SW 1271 (cell line): Measurements from ENCODE around the gene NYAP1.
A peak's percentile ranks its signal among the peaks of the same experiment; 100 is the strongest.

ENCODE experiments used
- DNase-seq, 2 experiments: peaks; one replicate each; lab custom pipeline; 2025; lab: John Stamatoyannopoulos, UW

NYAP1 gene

DNA sequence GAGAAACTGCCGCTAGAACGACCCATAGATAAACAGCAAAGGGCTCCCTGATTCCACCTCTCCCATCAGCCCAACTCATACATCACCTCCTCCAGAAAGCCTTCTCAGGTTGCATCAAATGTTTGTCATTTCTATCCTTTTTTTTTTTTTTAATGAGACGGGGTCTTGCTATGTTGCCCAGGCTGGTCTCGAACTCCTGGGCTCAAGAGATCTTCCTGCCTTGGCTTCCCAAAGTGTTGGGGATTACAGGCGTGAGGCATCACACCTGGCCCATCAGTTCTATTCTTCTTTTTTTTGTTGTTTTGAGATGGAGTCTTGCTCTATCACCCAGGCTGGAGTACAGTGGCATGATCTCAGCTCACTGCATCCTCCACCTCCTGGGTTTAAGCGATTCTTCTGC, 26.7 kb upstream of the NYAP1 start:
- no peak for DNase-seq

- DNase-seq: no peak
Measured at GRCh38 chr7:100464210-100464660, 19.5 kb upstream of the NYAP1 start, which contains the start of gene SPACDR. Gene SPACDR (minus strand): TSS chr7:100464260. CDS start chr7:100464025, 235 bp downstream.

DNA sequence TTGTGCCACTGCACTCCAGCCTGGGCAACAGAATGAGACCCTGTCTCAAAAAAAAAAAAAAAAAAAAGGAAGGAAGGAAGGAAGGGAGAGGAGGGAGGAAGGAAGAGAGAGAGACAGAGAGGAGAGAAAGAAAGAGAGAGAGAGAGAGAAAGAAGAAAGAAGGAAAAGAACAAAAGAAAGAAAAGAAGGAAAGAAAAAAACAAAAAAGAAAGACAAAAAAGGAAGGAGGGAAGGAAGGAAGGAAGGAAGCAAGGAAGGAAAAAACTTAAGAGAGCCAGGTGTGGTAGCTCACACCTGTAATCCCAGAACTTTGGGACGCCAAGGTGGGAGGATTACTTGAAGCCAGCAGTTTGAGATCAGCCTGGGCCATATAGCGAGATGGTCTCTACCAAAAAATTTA, 18.9 kb upstream of the NYAP1 start:
- DNase-seq: no peak

DNA sequence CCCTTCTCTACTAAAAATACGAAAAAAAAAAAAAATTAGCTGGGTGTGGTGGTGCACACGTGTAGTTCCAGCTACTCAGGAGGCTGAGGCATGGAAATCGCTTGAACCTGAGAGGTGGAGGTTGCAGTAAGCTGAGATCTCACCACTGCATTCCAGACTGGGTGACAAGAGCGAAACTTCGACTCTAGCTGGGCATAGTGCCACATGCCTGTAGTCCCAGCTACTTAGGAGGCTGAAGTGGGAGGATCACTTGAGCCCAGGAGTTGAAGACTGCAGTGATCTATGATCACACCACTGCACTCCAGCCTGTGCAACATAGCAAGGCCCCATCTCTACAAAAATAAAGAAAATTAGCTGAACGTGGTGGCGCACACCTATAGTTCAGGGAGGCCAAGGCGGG, 18.4 kb upstream of the NYAP1 start:
- DNase-seq: no peak

DNA sequence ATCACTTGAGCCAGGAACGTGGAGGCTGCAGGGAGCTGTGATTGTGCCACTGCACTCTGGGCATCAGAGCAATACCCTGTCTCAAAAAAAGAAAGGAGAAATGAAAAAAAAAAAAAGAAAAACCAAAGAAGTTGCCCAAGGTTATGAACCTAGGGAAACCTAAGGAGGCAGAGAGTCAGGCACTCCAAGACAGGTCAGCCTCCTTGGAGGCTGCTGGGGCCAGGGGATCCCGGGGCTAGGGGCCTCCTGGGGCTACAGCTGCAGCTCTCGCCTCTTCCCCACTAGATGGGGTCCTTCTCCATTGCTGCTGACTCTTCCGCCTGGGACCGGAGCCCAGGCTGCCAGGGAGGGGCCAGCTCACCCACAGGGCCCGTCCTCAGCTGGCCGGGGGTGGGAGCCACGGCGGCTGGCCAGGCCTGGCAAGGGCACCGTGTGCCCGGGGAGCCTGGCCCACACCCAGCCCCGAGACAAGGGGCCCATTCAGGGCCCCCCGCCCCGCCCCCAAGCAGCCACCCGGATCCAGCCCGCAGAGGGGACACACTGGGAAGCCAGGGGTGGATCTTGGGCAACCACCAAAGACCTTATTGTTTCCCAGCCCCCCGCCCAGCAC, 17.9 kb upstream of the NYAP1 start:
- DNase-seq: peak in 1 of 2 experiments; percentile 15

- DNase-seq: no peak
Measured at GRCh38 chr7:100466653-100467605, 16.8 kb upstream of the NYAP1 start.

- no peak for DNase-seq
Measured at GRCh38 chr7:100467638-100468373, 15.9 kb upstream of the NYAP1 start.

DNA sequence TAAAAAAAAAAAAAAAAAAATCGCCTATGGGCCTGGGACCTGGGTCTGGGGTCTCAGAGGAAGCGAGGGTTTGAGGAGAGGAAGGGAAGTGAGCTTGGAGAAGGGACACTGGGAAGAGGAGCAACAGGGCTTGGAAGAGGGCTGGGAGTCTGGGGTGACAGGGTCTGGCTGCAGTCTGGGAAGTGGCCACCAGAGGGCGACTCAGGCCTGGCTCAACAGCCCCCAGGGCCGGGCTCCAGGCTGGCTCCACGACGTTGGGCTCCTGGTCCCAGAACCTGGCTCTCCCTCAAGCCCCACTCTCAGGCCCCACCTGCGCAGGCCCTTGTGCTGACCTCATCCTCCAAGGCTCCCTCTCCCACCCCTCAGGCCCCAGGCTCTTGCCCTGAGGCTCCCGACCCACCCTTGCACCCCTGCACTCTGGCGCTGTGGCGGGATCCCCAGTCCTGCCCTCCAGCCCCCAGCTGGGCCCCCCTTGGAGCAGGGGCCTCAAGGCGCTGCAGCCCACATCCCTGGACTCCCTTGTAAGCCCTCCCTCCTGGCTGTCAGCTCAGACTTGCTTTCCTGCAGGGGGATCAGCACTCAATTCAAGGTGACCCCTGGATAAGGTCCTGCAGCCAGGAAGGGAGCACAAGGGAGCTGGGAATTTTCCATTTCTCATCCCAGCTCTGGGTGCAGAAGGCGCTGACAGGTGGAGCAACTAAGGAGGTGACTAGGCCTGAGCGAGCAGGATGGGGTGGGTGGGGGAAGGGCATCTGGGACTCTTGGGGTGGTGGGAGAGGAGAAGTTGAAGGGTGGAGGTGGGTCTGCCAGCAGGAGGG, 14.3 kb upstream of the NYAP1 start:
- peak in 1 of 2 experiments; percentile 53 for DNase-seq

DNA sequence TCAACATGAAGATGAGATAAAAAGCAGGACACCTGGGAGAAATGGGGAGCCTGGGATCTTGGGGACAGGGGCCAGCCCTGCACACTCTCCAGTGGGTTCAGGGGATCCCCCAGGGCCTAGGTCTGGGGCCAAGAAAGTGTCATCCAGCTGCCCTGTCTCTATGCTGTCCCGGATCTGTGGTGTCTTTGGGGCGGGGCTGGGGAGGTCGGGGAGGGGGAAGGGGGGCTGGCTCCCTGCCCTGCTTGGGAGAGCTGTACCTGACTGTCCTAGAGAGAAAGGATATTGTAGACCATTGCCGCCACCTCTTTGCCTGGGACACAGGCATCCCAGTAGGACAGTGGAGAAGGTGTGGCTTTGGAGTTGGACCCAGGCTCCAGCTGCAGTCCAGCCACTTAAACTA, 12.7 kb upstream of the NYAP1 start:
- no peak for DNase-seq

DNA sequence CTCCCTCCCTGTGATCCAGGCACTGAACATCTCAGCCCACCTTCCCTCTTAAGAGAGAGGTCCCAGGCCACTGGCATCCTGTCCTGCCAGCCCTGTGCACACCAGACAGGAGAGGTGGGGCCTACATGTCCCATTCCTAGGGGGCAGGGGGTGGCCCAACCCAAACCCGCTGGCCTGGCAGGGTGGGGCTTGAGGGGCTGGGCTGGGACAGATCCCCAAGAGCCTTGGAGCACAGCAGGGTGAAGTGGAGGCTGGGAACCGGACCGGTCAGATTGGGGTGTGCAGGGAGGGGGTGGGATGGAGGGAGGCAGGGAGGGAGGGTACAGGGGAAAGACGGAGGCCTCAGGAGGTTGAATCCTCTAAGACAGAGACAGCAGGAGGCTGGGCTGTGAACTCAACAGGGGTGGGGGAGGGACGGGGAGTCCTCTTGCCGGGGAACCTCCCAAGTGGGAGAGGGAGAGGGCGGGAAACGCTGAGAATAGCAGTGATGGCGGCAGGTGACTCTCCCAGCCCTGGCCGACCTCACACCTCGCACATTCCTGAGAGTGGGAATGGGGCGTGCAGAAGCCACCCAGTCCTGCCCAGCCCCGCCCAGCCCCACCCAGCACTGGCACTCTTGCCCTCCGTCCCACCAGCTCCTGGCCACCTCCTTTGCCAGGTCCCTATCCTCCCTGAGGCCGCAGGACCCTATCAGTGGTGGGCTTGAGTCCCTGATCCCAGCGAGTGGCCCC, 11.4 kb upstream of the NYAP1 start:
- DNase-seq: no peak

DNA sequence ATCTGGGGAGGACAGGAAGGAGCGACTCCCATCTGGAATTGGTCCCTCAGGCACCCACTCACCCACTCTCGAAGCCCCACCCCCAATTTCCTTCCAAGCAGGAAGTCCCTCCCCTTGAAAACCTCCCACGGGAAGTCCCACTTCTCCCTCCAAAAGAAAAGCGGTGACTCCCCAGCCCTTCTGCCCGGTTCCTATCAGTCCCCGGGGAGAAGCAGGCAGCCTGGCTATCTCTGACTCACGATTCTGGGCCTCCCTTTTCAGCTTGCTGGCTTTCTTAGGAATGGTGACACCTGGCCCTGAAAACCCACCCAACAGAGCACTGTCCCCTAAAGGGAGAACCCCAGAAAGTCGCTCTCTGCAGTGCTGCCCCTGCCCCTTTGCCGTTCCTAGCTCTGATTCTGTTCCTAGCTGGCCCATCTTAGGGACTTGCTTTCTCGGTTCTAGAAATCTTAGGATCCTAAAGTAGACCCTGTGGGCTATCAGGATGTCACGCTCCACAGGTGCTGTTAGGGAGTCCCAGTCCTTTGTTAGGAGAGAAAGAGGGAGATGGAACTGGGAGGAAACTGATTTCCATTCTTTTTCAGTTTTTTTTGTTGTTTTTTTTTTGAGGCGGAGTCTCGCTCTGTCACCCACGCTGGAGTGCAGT, 10.8 kb upstream of the NYAP1 start:
- no peak for DNase-seq

GRCh38 chr7:100475549-100475948, 8.2 kb upstream of the NYAP1 start:
- no peak for DNase-seq

DNA sequence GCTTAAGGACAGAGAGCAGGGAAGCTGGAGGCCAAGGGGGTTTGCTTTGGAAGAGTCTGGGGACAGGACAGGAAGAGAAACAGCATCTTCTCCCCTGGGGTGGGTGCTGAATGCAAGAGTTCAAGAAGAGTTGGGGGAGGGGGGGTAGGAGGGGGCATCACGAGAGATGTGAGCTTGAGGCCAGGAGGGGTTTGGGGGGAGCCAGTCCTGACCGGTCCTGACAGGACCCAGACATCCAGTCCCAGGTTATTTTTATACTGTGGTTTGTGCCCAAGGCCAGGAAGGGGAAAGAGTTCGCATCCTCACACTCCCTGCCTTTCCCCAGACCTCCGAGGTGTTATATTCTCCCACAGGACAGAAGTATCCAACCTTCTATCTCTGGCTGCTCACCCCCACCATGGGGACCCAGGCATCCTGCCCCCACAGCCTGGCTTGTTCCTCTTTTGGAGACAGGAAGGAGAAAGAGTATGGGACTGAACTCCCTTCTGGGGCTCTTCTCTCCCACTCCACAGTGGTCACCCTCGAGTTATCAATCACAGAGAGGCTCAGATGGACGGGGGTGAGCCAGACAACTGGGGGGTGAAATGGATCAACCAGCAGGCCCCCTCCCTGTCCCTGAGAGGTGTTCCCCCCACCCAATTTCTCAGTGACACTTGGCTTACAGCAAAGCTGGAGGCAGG, 7.5 kb upstream of the NYAP1 start:
- no peak for DNase-seq

DNA sequence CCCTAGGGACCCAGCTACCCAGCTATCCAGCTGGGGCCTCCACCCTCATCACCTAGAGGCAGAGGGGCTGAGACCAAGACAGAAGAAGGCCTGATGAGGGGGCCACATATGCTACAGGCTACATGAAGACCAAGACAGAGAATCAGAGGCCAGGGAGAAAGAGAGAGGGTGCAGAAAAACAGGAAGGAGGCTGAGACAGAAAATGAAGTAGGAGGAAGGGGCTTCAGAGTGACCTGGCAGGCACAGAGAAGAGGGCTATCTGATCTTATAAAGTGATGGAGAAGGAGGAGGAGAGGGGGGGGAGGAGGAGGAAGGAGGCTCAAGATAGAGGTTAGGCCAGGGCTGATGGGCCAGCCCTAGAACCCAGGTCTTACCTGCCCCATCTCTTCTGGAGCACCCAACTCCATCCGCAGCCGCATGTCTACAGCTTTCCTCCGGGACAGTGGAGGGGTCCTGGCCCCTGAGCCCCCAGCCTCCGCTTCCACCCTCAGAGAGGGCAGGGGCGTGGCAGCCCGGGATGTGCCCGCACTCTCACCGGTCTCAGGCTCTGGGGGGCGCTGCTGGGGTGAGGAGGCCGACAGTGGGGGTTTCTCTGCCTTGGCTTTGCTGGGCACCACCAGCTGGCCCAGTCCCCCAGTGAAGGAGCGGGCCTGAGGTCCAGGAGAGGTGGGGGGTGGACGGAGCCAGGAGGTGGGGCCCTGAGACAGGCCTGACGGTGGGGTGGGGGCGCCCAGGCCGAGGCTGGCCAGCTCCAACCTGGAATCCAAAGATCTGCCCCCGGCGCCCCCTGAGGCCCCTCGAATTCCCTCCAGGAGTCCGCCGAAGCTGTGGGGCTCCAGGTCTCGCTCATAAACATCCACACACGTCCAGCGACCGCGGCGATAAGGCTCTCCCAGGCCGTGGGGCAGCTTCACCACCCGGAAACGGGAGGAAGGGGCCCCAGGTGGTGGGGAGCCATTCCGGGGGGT, 6.5 kb upstream of the NYAP1 start:
- DNase-seq: no peak

GRCh38 chr7:100477871-100478267, 5.9 kb upstream of the NYAP1 start:
- DNase-seq: no peak

GRCh38 chr7:100478958-100479660, 4.6 kb upstream of the NYAP1 start, which contains the start of gene TSC22D4:
Gene TSC22D4 (minus strand): TSS chr7:100479214. CDS start chr7:100478038, 1,176 bp downstream.
- peak; percentile 60 to 91 for DNase-seq

DNA sequence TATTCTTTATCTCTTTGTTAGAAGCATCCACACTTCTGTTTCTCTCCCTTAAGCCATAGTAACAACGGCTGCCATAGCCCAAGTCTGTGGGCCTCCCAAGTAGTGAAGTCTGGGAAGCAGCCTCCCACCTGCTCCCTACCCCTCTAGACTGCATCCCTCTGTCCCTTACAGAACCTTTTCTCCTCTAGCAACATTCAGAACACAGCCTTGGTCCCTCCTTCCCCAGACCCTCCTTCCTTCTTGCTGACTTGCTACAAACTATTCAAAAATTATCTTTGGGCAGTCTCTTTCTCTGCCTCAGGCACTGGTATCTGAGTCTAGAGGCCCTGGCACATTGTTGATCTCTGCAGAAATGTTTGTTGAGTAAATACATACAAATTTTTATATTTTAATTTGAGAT, 2.3 kb upstream of the NYAP1 start:
- DNase-seq: no peak

- no peak for DNase-seq
Measured at GRCh38 chr7:100482728-100483089, 1.0 kb upstream of the NYAP1 start.
